NCI-H2227 (cell line): ENCODE data around the gene ARID4B.
A peak's percentile ranks its signal among the peaks of the same experiment; 100 is the strongest.
"Not testable (repeated sequence)": the region's sequence is repeated elsewhere in the genome, so short reads cannot be mapped to it uniquely, and the experiment has no call there.

ENCODE experiments used
- DNase-seq: peaks from one replicate; lab custom pipeline; 2025; ENCODE audit not compliant: unreplicated experiment; lab: John Stamatoyannopoulos, UW

Gene ARID4B

GRCh38 chr1:235327559-235328270, at the start of gene ARID4B:
Gene ARID4B, minus strand, starts transcription at chr1:235328179. Its CDS starts 1,260 bp downstream, at chr1:235326919.
- peak; percentile 82 for DNase-seq

- no peak for DNase-seq
Observed at GRCh38 chr1:235375919-235376605, 48.1 kb upstream of the ARID4B start.

GRCh38 chr1:235369802-235370201, 41.8 kb upstream of the ARID4B start:
- no peak for DNase-seq

- no peak for DNase-seq
Observed at GRCh38 chr1:235368428-235368827, 40.4 kb upstream of the ARID4B start.

GRCh38 chr1:235367000-235367908, 39.3 kb upstream of the ARID4B start, which contains the start of gene TBCE:
Gene TBCE, plus strand, starts transcription at chr1:235367427. Its CDS starts 12,623 bp downstream, at chr1:235380050.
- DNase-seq: peak; percentile 98

GRCh38 chr1:235366286-235366685, 38.3 kb upstream of the ARID4B start:
- DNase-seq: no peak

GRCh38 chr1:235364189-235364588, 36.2 kb upstream of the ARID4B start:
- not testable (repeated sequence) for DNase-seq

- DNase-seq: no peak
Observed at GRCh38 chr1:235358899-235359298, 30.9 kb upstream of the ARID4B start.

GRCh38 chr1:235357485-235358373, 29.8 kb upstream of the ARID4B start:
- peak; percentile 41 for DNase-seq

- no peak for DNase-seq
Observed at GRCh38 chr1:235351898-235352297, 23.9 kb upstream of the ARID4B start.

GRCh38 chr1:235351441-235351840, 23.5 kb upstream of the ARID4B start:
- peak; percentile 32 for DNase-seq

GRCh38 chr1:235343726-235344125, 15.7 kb upstream of the ARID4B start:
- no peak for DNase-seq

GRCh38 chr1:235342471-235342870, 14.5 kb upstream of the ARID4B start:
- no peak for DNase-seq

- DNase-seq: no peak
Observed at GRCh38 chr1:235342039-235342438, 14.1 kb upstream of the ARID4B start.

GRCh38 chr1:235341334-235341733, 13.4 kb upstream of the ARID4B start:
- DNase-seq: no peak

- no peak for DNase-seq
Observed at GRCh38 chr1:235339746-235340145, 11.8 kb upstream of the ARID4B start.

GRCh38 chr1:235336903-235337302, 8.9 kb upstream of the ARID4B start:
- DNase-seq: no peak

- DNase-seq: no peak
Observed at GRCh38 chr1:235331401-235331800, 3.4 kb upstream of the ARID4B start.

- no peak for DNase-seq
Observed at GRCh38 chr1:235330918-235331285, 2.9 kb upstream of the ARID4B start.

GRCh38 chr1:235329139-235329902, 1.3 kb upstream of the ARID4B start:
- peak; percentile 65 for DNase-seq
